ENCODE measurements around the gene PRSS35.
"Not testable (repeated sequence)": the region's sequence is repeated elsewhere in the genome, so short reads cannot be mapped to it uniquely, and the experiment has no call there.

The PRSS35 gene

DNA sequence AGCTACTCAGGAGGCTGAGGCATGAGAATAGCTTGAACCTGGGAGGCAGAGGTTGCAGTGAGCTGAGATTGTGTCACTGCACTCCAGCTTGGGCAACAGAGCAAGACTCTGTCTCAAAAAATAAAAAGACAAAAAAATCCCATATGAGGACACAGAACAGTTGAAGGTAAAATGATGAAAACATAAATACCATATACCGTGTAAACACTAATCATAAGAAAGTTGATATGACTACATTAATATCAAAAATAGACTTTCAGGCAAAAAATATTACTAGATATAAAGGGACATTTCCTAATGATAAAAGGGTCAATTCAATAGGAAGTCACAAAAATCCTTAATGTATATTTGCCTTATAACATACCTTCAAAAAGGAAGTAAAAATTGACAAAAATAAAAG lies 30.4 kb upstream of the PRSS35 start:
- H3K23ac ChIP-seq (ENCODE audit: low read length in 2 of 2); H3K4me2 ChIP-seq (ENCODE audit: low read length, poor library complexity, severe bottlenecking); H3K14ac ChIP-seq (ENCODE audit: low read length in 2 of 2); H3K79me1 ChIP-seq (replicated peaks; ENCODE audit: low read length, poor library complexity, severe bottlenecking); H3K4ac ChIP-seq (ENCODE audit: low read depth in 1 of 2, low read length in 2 of 2); H3K9me3 ChIP-seq (ENCODE audit: control insufficient read depth, low read length); H2BK12ac ChIP-seq (ENCODE audit: low read length in 2 of 2); H2AK5ac ChIP-seq (ENCODE audit: low read length, severe bottlenecking); H3K4me1 ChIP-seq (ENCODE audit: control insufficient read depth, insufficient read depth, low read depth, low read length); H3K4me3 ChIP-seq (ENCODE audit: insufficient read depth in 1 of 2, low read depth in 1 of 2, low read length in 2 of 2); H3K27me3 ChIP-seq (ENCODE audit: control insufficient read depth in 1 of 2, insufficient read depth in 1 of 2, low read length in 2 of 2); H2BK15ac ChIP-seq (ENCODE audit: low read depth, poor library complexity, severe bottlenecking); H4K8ac ChIP-seq (ENCODE audit: low read length); H4K91ac ChIP-seq (ENCODE audit: low read length); DNase-seq; H3K18ac ChIP-seq (ENCODE audit: low read depth in 1 of 2, low read length in 2 of 2); H2BK5ac ChIP-seq (ENCODE audit: low read depth, low read length, poor library complexity, severe bottlenecking); H2BK120ac ChIP-seq (ENCODE audit: low read depth, low read length); H2AFZ ChIP-seq (ENCODE audit: low read depth, low read length); H3K9ac ChIP-seq (ENCODE audit: low read length); H3K27ac ChIP-seq (ENCODE audit: low read length, poor library complexity, severe bottlenecking); H3K36me3 ChIP-seq (ENCODE audit: control insufficient read depth in 1 of 2, insufficient read depth in 2 of 2, low read depth in 1 of 2, low read length in 2 of 2): not testable (repeated sequence)
- no CpG with 5 or more reads among the region's 1 CpG for WGBS

- Histone ChIP-seq H3K23ac (ENCODE audit: low read length in 2 of 2) (no peak overlapping the region), H3K36me3 (ENCODE audit: control insufficient read depth in 1 of 2, insufficient read depth in 2 of 2, low read depth in 1 of 2, low read length in 2 of 2) (no peaks in the 10 kb centered on the region), H3K27ac (ENCODE audit: low read length, poor library complexity, severe bottlenecking) (no peak overlapping the region), H2BK15ac (ENCODE audit: low read depth, poor library complexity, severe bottlenecking) (no peak overlapping the region), H2AFZ (ENCODE audit: low read depth, low read length) (no peak overlapping the region), H4K8ac (ENCODE audit: low read length) (no peak overlapping the region), H2BK5ac (ENCODE audit: low read depth, low read length, poor library complexity, severe bottlenecking) (no peak overlapping the region), H4K91ac (ENCODE audit: low read length) (no peak overlapping the region), H3K79me1 (replicated peaks; ENCODE audit: low read length, poor library complexity, severe bottlenecking) (no peaks in the 10 kb centered on the region), H3K4me2 (ENCODE audit: low read length, poor library complexity, severe bottlenecking) (no peak overlapping the region), H3K27me3 (ENCODE audit: control insufficient read depth in 1 of 2, insufficient read depth in 1 of 2, low read length in 2 of 2) (no peaks in the 10 kb centered on the region), H3K9ac (ENCODE audit: low read length) (no peak overlapping the region), H2BK120ac (ENCODE audit: low read depth, low read length) (no peak overlapping the region), H3K4ac (ENCODE audit: low read depth in 1 of 2, low read length in 2 of 2) (no peak overlapping the region), H2BK12ac (ENCODE audit: low read length in 2 of 2) (no peak overlapping the region), H3K18ac (ENCODE audit: low read depth in 1 of 2, low read length in 2 of 2) (no peak overlapping the region), H3K14ac (ENCODE audit: low read length in 2 of 2) (no peak overlapping the region), H3K4me1 (ENCODE audit: control insufficient read depth, insufficient read depth, low read depth, low read length) (no peaks in the 10 kb centered on the region), H2AK5ac (ENCODE audit: low read length, severe bottlenecking) (no peak overlapping the region), H3K4me3 (ENCODE audit: insufficient read depth in 1 of 2, low read depth in 1 of 2, low read length in 2 of 2) (no peak overlapping the region), H3K9me3 (ENCODE audit: control insufficient read depth, low read length) (no peaks in the 10 kb centered on the region)
- 86% methylated on average over 2 of the region's 2 CpGs for WGBS
- no peak for DNase-seq
These were observed 23.9 kb upstream of the PRSS35 start for GRCh38 chr6:83488448-83488847.

GRCh38 chr6:83488861-83489260 lies 23.5 kb upstream of the PRSS35 start:
- Histone ChIP-seq H3K23ac (ENCODE audit: low read length in 2 of 2) (no peak overlapping the region), H2BK5ac (ENCODE audit: low read depth, low read length, poor library complexity, severe bottlenecking) (no peak overlapping the region), H4K8ac (ENCODE audit: low read length) (no peak overlapping the region), H3K4ac (ENCODE audit: low read depth in 1 of 2, low read length in 2 of 2) (no peak overlapping the region), H3K4me1 (ENCODE audit: control insufficient read depth, insufficient read depth, low read depth, low read length) (no peaks in the 10 kb centered on the region), H3K27ac (ENCODE audit: low read length, poor library complexity, severe bottlenecking) (no peak overlapping the region), H3K14ac (ENCODE audit: low read length in 2 of 2) (no peak overlapping the region), H3K36me3 (ENCODE audit: control insufficient read depth in 1 of 2, insufficient read depth in 2 of 2, low read depth in 1 of 2, low read length in 2 of 2) (no peaks in the 10 kb centered on the region), H2AK5ac (ENCODE audit: low read length, severe bottlenecking) (no peak overlapping the region), H3K9me3 (ENCODE audit: control insufficient read depth, low read length) (no peaks in the 10 kb centered on the region), H4K91ac (ENCODE audit: low read length) (no peak overlapping the region), H2BK12ac (ENCODE audit: low read length in 2 of 2) (no peak overlapping the region), H3K4me2 (ENCODE audit: low read length, poor library complexity, severe bottlenecking) (no peak overlapping the region), H3K18ac (ENCODE audit: low read depth in 1 of 2, low read length in 2 of 2) (no peak overlapping the region), H2AFZ (ENCODE audit: low read depth, low read length) (no peak overlapping the region), H3K4me3 (ENCODE audit: insufficient read depth in 1 of 2, low read depth in 1 of 2, low read length in 2 of 2) (no peak overlapping the region), H2BK120ac (ENCODE audit: low read depth, low read length) (no peak overlapping the region), H2BK15ac (ENCODE audit: low read depth, poor library complexity, severe bottlenecking) (no peak overlapping the region), H3K79me1 (replicated peaks; ENCODE audit: low read length, poor library complexity, severe bottlenecking) (no peaks in the 10 kb centered on the region), H3K27me3 (ENCODE audit: control insufficient read depth in 1 of 2, insufficient read depth in 1 of 2, low read length in 2 of 2) (no peaks in the 10 kb centered on the region), H3K9ac (ENCODE audit: low read length) (no peak overlapping the region)
- no peak for DNase-seq
- 93% methylated on average over 3 of the region's 4 CpGs for WGBS

GRCh38 chr6:83490217-83490807 lies 22.0 kb upstream of the PRSS35 start:
- no peak overlapping the region for H2BK15ac ChIP-seq (ENCODE audit: low read depth, poor library complexity, severe bottlenecking)
- no peaks in the 10 kb centered on the region for H3K4me1 ChIP-seq (ENCODE audit: control insufficient read depth, insufficient read depth, low read depth, low read length)
- no peak overlapping the region for H4K8ac ChIP-seq (ENCODE audit: low read length)
- H3K4ac ChIP-seq (ENCODE audit: low read depth in 1 of 2, low read length in 2 of 2): no peak overlapping the region
- H3K9me3 ChIP-seq (ENCODE audit: control insufficient read depth, low read length): no peaks in the 10 kb centered on the region
- no peak overlapping the region for H2BK5ac ChIP-seq (ENCODE audit: low read depth, low read length, poor library complexity, severe bottlenecking)
- H3K23ac ChIP-seq (ENCODE audit: low read length in 2 of 2): no peak overlapping the region
- H3K4me3 ChIP-seq (ENCODE audit: insufficient read depth in 1 of 2, low read depth in 1 of 2, low read length in 2 of 2): no peak overlapping the region
- 38% methylated on average over 1 of the region's 2 CpGs for WGBS
- H2BK12ac ChIP-seq (ENCODE audit: low read length in 2 of 2): no peak overlapping the region
- no peaks in the 10 kb centered on the region for H3K27me3 ChIP-seq (ENCODE audit: control insufficient read depth in 1 of 2, insufficient read depth in 1 of 2, low read length in 2 of 2)
- H3K18ac ChIP-seq (ENCODE audit: low read depth in 1 of 2, low read length in 2 of 2): no peak overlapping the region
- no peak overlapping the region for H3K27ac ChIP-seq (ENCODE audit: low read length, poor library complexity, severe bottlenecking)
- no peaks in the 10 kb centered on the region for H3K79me1 ChIP-seq (replicated peaks; ENCODE audit: low read length, poor library complexity, severe bottlenecking)
- no peak overlapping the region for H2AFZ ChIP-seq (ENCODE audit: low read depth, low read length)
- no peak for DNase-seq
- no peak overlapping the region for H3K14ac ChIP-seq (ENCODE audit: low read length in 2 of 2)
- H4K91ac ChIP-seq (ENCODE audit: low read length): no peak overlapping the region
- no peak overlapping the region for H3K4me2 ChIP-seq (ENCODE audit: low read length, poor library complexity, severe bottlenecking)
- no peak overlapping the region for H3K9ac ChIP-seq (ENCODE audit: low read length)
- H2BK120ac ChIP-seq (ENCODE audit: low read depth, low read length): no peak overlapping the region
- H2AK5ac ChIP-seq (ENCODE audit: low read length, severe bottlenecking): no peak overlapping the region
- no peaks in the 10 kb centered on the region for H3K36me3 ChIP-seq (ENCODE audit: control insufficient read depth in 1 of 2, insufficient read depth in 2 of 2, low read depth in 1 of 2, low read length in 2 of 2)

All from mesenchymal stem cell (in vitro differentiated cells and primary cell).